VCaP (cell line): ENCODE measurements around the gene IKBKE.

Experiments
- H3K27ac ChIP-seq: fragments of 450-650 bp; 2 replicates; pipeline ENCODE4 v1.5.1; 2017
- CTCF ChIP-seq: fragments of 450-650 bp; conservative IDR thresholded peaks from 2 replicates; pipeline ENCODE4 v1.5.1; 2017; ENCODE audit warnings: mild to moderate bottlenecking, moderate library complexity

Gene IKBKE

GRCh38 chr1:206453111-206453510 lies 17.2 kb upstream of the IKBKE start:
- no peak for TF ChIP-seq CTCF
- H3K27ac ChIP-seq, result no peak overlapping the region

GRCh38 chr1:206455289-206455665 lies 15.0 kb upstream of the IKBKE start:
- no peak overlapping the region for H3K27ac ChIP-seq
- TF ChIP-seq CTCF, result no peak

DNA sequence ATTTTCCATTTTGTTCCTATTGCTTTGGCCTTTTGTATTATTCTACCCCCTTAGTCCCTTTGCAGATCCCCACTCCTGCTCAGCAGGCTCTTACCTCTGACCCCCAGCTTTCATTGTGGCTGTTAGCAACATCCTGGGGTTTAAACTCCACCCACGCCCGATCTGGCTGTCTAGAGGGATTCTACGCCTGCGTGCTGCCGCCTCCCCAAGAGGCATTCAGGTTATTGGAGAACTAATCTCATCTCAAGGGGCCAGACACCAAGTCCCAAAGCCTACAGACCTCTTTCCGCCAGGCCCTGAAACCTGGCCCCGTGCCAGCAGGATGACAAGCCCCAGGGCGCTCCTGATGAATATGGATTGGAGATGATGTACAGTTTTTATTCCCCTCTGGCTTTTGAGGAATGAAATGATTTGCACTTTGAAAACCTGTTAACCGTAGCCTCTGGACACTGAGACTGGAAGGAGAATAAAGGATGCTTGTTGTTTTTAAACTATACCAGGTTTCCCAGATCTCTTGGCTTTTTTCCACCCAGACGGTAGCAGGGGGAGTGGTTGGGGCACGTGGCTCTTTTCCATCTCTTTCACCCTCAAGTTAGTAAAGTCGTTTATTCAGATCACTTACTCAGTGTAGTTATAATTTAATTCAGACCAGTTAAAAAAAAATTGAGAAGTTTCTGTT lies 14.5 kb upstream of the IKBKE start:
- no peak overlapping the region for H3K27ac ChIP-seq
- no peak for TF ChIP-seq CTCF

GRCh38 chr1:206456577-206457370 lies 13.5 kb upstream of the IKBKE start:
- H3K27ac ChIP-seq, result no peak overlapping the region
- TF ChIP-seq CTCF, result no peak

- TF ChIP-seq CTCF, result no peak
- no peak overlapping the region for H3K27ac ChIP-seq
These were observed 12.7 kb upstream of the IKBKE start for GRCh38 chr1:206457408-206458120.

DNA sequence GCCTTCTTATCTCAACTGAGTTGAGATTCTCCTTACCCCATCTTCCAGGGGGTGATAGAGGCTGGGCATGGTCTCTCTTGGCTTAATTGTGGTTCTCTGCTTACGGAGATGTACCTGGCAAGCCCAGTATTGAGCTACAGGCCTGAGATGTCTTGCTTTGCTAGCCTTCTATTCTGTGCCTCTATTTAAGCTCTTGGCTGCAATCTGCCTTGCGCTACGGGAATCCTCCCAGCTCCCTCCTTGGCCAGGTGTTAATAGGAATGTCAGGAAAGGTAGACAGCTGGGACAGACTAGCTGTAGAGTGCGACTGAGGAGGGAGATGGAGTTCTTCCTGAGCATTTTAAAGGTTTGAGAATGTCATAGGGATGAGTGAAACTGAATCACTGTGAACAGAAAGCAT lies 10.6 kb upstream of the IKBKE start:
- H3K27ac ChIP-seq, result no peak overlapping the region
- TF ChIP-seq CTCF, result no peak

- no peak overlapping the region for H3K27ac ChIP-seq
- TF ChIP-seq CTCF, result no peak
These were observed 9.3 kb upstream of the IKBKE start for GRCh38 chr1:206460836-206461426.
